B cell (primary cell): Measurements from ENCODE around the gene CAMSAP2.

Experiments
- CTCF ChIP-seq: fragments of 200-600 bp; IDR thresholded peaks from one replicate; pipeline ENCODE4 v1.8.0; 2022; ENCODE audit warnings: antibody characterized with exemption, mild to moderate bottlenecking
- EZH2 ChIP-seq: IDR thresholded peaks from 2 replicates; pipeline ENCODE4 v1.6.1; 2012; ENCODE audit warnings: borderline replicate concordance, low read depth, mild to moderate bottlenecking, moderate library complexity, low read length; ENCODE audit not compliant: insufficient read depth, poor library complexity, severe bottlenecking

- TF ChIP-seq CTCF (no peak), EZH2 (no peak)
Observed at GRCh38 chr1:200908191-200908868, 169.6 kb downstream of the CAMSAP2 start.
